Measurements from ENCODE around the gene PCDHGA12.

- no peak for TF ChIP-seq POLR2AphosphoS5 (IDR thresholded peaks at IDR 0.05; ENCODE audit: low read depth, low read length)
- no peak for TF ChIP-seq POLR2A (IDR thresholded peaks at IDR 0.05; ENCODE audit: low read depth, low read length)
- no peak for TF ChIP-seq TAF1 (IDR thresholded peaks at IDR 0.05; ENCODE audit: borderline replicate concordance, low read depth, low read length)
These were observed 9.3 kb upstream of the PCDHGA12 start, which contains the start of gene PCDHGA11 for GRCh38 chr5:141420855-141421488.
